Measurements from ENCODE around the gene GON7.

GRCh38 chr14:93232159-93232558 is 25.3 kb upstream of the GON7 start:
- TF ChIP-seq EZH2phosphoT487 (IDR thresholded peaks at IDR 0.05; ENCODE audit: borderline replicate concordance, low read length) (no peak), CTCF (IDR thresholded peaks at IDR 0.05; ENCODE audit: low read depth, low read length, poor library complexity, severe bottlenecking) (no peak)

Data from DOHH2 (cell line).